GM19455 (cell line): ENCODE data around the gene YY1.
"Not testable (repeated sequence)": the region's sequence is repeated elsewhere in the genome, so short reads cannot be mapped to it uniquely, and the experiment has no call there.

Experiments used
- ATAC-seq: cut with Tn5 transposase; IDR thresholded peaks from one replicate; pipeline ENCODE4 v1.9.1; 2021; ENCODE audit not compliant: unreplicated experiment

The YY1 gene

DNA sequence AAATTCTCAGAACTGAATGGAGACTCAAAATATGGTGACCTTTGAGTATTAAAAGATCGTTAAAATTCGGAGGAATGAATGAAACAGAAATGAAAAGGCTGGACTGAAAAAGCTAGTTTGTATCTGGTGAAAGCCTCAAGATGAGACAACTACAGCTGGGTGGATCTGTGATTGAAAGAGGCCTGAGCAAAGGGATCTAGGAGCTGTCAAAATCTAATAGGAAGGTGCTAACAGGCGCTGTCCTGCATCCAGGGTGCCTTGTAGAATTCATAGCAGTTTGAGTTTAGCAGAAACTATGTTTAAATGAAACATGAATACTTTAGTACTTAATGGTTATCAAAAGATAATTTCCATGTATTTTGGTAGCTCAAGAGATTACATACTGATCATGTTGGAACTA lies 2.3 kb downstream of the YY1 start:
- no peak for ATAC-seq

DNA sequence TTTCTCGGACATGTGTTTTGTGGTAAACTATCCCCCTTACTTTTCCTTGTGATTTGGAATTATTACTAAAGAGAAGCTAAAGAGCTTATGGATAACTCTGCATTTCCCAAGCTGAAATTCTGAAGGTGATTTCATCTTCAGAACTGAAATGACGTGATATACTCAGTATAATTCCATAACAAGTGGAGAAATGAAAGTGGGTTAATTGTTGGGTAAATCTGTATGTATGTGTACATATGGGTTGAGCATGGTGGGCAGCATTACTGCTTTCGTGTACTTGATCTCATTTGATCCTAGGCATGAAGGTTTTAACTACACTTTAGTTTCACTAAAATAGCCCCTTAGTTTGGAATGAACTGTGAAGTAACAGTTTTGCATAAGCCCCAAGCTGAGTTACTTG lies 4.1 kb downstream of the YY1 start:
- ATAC-seq, result no peak

DNA sequence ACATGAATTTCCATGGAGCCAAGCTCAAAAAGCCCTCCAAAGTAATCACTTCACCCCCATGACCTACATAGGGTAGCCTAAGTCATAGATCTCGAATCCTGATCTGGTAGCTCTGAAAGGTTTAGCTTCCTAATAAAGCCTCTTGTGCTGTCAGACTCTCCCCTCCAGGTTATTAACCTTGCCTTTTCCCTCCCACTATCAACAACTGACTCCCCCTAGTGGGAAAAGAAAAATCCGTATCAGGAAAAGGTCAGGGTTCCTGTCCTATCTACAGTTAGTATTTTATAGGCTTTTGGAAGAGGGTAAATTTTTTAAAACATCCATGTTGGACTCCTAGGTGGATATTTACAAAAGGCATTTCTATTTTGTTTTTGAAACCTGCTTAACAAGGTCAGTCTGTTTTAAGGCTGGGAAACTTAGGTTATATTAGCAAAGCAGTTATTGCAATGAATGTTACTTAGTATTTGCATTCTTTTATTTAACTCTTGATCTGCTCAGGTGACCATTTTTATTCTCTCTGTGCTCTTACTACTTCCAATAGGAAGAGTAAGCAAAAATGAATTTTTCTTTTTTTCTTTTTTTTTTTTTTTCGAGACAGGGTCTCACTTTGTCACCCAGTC lies 8.0 kb downstream of the YY1 start:
- no peak for ATAC-seq

DNA sequence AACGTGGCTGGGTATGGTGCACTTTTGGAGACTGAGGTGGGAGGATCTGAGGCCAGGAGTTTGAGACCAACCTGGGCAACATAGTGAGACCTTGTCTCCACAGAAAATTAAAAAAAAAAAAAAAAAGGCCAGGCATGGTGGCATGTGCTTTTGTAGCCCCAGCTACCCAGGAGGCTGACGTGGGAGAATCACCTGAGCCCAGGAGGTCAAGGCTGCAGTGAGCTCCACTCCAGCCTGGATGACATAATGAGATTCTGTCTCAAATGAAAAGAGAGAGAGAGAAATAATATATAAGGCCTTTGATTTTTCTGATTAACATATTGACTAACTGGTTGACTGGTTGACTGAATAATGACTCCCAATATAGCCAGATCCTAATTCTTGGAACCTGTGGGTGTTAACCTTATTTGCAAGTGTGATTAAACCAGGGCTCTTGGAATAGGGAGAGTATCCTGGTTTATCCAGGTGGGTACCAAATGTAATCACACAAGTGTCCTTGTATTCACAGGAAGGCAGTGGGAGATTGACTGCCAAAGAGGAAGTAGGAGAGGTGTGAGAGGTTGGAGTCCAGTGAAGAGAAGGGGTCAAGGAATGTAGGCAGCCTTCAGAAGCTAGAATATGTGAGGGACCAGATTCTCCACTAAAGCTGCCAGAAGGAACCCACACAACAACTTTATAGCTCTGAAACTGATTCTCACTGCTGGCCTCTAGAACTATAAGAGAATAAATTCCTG lies 12.0 kb downstream of the YY1 start:
- ATAC-seq, result no peak

DNA sequence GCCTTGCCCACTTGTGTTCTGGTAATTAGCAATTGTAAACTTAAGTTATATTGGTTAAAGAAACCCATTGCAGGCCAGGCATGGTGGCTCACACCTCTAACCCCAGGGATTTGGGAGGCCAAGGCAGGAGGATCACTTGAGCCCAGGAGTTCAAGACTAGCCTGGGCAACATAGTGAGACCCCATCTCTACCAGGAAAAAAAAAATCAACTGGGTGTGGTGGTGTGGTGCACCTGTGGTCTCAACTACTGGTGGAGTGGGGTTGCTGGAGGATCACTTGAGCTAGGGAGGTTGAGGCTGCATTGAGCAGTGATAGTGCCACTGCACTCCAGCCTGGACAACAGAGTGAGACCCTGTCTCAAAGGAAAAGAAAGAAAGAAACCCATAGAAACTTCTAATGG lies 13.7 kb downstream of the YY1 start:
- no peak for ATAC-seq

DNA sequence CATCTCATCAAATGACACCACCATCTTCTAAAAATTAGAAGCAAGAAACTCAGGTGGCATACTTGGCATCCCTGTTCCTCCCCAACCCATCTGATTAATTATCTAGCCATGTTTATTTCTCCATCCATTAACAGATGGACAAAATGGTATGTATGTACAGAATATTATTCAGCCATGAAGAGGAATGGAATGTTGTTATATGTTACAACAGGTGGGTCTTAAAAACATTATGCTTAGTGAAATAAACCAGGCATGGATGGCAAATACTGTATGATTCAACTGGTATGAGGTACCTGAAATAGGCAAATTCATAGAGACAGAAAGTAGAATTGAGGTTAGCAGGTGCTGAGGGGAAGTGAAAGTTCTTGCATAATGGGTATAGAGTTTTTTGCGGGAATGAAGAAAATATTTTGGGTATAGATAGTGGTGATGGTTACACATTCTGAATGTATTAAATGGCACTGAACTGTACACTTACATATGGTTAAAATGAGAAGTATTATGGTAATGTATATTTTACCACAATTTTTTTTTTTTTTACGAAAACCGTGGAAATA lies 17.5 kb downstream of the YY1 start:
- ATAC-seq, result peak; percentile 55

DNA sequence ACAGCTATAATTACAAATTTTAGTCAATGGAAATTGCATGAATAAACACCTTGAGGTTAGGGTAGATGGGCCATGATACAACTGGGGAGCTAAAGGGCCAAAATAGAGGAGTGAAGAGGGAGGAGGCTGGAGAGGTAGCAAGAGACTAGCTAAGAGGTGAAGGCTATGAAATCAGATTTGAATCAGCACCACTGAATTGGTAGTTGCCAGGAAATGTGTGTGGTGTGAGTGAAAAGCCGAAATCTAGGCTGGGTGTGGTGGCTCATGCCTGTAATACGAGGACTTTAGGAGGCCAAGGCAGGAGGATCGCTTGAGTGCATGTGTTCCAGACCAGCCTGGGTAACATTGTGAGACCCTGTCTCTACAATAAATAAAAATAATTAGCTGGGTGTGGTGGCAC lies 22.7 kb downstream of the YY1 start:
- no peak for ATAC-seq

DNA sequence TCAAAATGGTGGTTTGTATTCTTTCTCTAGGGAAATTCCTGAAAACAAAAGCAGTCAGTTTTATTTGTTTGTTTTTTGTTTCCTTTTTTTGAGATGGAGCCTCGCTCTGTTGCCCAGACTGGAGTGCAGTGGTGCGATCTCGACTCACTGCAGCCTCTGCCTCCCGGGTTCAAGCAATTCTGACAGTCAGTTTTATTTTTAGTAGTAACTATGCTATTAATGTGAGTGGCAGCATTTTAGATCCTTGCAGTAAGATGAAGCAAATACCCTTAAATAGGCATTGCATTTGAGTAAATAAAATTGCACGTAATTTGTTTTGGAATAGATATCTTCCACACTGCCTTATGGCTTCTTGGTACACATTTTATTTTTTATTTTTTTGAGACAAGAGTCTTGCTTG lies 23.6 kb downstream of the YY1 start:
- no peak for ATAC-seq

DNA sequence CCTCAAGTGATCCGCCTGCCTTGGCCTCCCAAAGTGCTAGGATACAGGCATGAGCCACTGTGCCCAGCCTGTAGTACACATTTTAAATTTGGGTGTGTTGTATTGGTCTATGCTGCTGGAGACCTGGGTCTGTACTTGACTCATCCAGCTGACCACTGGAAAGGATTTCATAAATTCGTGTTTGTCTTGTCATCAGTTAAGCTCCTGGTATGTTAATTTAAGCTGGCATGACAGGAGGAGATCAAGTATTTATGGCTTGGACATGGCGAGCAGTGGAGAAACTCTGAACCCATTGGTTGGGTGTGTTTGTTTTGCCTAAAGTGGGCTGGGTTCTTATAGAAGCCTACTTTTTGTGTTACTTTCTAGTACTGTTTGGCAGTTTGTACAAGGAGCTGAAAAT lies 24.2 kb downstream of the YY1 start:
- no peak for ATAC-seq

DNA sequence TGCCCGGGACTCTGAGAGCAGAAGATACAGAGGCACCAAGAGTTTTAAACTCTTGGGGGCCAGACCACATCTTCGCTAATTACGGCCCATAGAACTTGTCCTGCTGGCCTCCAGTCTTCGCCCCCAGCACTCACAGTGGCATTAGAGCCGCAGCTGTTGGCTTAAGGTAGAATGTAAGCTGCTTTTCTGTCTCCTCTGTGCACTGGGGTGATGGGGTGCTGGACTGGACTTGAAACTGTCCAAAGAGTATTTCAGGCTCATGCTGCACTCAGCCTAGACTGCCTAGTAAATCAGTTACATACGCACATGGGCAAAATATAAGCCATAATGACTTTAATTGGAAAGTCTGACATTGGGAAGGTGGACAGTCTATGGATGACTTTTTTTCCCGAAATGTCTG lies 29.0 kb downstream of the YY1 start:
- ATAC-seq, result no peak

DNA sequence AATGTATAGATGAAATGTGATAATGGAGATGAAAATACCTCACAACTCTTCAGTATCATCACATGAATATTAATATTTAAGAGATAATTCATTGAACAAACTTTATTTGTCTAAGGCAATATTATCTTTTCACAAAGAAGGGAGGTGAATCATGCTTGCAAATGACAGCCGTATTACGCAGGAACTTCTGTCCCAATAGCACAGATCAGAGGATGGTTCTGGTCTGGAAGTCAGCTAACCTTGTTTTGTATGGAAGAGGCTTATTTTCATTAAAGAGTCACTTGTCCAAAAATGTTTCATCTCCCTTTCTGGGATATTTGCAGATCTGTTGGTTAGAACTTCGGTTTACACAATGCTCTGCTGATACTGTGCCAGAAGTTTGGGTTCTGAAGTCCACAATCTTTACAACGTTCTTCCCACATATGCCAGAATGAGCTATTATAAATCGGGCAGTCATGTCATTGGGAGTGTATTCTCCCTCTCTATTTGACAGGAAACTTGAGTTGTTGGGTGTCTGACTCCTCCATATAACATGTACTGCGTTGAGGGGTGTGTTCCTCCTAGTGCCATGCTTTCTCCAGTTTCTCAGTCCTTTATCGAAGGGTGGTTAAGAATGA lies 29.8 kb downstream of the YY1 start:
- ATAC-seq, result no peak

DNA sequence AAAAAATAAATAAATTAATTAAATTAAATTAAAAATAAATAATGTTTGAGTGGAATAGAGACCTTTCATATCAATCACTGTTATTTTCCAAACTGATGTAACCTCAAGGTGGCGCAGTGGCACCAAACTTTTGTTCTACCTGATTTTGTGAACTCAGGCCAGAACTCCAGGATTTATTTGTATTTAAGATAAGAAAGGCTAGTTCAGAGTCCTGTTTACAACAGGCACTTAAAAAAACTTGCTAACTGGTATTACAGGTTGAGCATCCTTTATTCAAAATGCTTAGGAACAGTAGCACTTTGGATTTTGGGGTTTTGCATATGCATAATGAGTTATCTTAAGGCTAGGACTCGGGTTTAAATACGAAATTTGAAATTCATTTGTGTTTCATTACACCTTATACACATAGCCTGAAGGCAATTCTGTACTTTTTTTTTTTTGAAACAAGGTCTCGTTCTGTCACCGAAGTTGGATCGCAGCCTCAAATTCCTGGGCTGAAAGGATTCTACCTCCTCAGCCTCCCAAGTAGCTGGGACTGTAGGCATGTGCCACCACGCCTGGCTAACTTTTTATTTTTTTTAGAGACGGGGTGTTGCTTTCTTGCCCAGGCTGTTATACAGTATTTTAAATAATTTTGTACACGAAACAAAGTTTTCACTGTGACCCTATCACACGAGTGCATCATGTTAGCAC lies 32.4 kb downstream of the YY1 start:
- no peak for ATAC-seq

DNA sequence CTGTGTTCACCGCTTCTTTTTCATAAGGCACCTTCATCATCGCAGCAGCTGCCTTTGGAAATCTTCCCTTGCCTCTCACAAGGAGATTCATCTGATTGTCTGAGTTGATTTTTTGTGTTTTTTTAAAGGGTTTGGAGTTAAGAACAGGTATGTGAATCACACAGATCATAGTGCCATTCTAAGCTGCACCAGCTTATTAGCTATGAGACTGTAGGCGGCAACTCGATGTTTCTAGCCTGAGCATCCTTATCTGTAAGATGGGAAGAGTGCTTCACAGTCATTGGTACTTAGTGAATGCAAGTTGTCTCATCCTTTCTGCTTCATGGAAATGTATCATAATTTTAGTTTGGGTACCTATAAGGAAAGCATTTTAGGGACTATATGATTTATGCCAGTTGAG lies 35.3 kb downstream of the YY1 start:
- ATAC-seq, result no peak

DNA sequence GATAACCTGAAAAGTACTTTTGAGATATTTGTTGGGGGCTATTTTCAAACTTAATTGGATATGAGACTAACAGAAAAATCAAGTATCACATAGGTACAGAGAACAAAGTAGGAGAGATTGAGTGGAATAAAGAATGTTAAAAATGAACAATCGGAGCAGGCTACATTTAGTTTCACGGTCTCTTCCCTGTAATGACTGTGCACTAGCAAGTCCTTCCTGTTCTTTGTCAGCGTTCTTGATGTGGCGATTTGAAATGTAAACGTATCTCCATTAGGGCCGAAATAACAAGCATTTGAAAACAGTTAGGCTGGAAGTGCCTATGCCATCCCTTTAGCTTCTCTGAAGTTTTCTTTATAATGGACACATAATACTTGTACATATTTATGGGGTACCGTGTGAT lies 36.3 kb downstream of the YY1 start:
- no peak for ATAC-seq

DNA sequence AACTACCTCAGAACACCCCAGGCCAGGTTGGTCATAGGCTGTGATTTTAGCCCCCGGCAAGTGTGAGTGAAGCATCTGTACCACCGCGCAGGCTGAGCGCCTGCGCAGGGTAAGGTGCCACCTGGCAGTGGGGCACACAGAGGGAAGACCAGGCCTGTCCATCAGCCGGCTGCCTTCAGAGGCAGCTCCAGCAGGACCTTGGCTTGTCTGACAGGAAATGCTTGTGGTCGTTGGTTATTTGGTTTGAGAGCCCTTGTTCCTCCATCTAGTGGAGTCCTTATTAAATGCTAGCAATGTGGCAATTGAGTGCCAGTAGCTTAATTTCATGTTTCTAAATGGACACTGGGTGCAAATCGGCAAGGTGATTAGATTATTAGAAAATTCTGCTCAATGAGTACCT lies 39.8 kb downstream of the YY1 start:
- ATAC-seq, result no peak

DNA sequence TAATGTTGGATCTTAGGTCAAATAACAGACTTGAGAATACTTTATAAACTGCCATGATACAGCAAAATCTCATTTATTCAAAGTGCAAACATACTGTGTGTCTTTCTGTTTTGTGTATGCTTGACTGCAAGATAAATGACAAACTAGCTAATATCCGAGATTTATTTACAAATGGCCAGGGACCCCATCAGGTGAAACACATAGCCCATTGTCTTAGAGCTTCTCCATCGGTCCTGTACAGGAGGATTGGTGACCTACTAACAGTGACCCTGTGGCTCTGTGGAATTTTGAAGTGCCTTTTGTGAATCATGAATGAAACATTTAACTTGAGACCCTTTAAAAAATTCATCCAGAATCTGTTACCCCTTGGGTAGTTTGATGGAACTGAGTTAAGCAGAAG lies 40.2 kb downstream of the YY1 start:
- ATAC-seq, result no peak

DNA sequence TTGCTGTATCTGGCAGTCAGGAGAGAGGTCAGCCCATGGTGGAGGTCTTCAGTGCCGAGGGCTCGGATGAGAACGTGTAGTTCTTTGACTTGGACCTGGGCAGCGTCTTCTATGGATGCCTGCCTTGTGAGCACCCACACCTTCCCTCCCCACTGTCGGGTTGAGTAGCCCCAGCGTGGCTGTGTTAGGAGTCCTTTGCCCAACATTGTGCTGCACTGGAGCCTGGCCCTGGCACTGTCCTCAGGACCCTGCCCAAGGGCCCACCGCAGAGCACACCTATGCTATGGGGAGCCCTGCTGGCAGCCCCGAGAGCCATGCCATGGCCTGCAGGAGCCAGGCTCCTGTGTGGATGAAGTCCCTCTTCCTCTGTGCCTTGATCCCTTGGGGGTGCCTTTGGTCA lies 40.6 kb downstream of the YY1 start:
- no peak for ATAC-seq

DNA sequence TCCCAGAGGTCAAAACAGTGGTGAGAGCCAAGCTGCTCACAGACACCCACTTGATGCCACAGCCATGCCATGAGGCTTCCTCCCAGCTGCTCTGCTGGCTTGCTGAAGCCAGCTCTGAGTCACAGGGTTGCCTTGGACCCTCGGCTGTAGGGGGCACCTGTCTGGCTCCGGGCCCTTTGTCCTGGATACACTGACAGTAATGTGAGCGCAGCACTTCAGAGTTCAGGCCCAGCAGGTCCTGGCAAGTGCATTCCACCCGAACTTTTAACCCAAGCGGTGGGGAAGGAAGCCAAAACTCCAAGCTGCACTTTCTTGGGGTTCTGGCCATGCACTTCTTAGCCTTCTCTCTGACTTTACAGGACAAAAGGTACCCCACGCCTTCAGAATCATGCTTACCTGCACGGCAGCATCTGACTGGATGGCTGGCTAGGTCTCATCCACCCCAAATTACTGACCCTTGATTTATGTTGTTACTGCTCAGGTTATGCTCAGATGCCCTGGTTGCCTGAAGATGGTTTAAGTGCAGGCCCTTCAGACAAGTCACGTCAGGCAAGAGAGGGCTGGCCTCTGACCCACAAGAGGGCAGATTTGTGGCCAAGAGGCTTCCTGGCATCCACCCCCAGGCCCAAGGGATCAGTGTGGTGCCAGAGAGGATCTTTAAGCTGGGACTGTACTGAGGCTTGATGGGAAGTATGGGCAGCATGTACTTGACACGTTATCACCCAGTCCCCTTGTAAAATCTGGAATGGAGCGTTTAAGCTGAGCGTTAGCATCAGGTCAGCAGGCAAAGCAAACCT lies 42.5 kb downstream of the YY1 start:
- ATAC-seq, result no peak

DNA sequence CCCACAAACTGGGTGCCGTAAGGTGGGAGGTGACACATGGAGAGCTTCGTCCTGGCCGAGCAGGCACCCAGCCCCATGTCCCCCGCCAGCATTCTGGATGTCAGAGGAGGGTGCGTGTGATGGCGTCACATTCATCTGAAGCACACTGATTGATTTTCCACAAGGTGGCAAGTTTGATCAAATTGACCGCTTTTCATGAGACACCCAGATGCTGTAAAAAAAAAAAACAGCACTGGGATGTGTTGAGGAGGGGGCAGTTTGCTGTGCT lies 43.1 kb downstream of the YY1 start:
- ATAC-seq, result no peak

DNA sequence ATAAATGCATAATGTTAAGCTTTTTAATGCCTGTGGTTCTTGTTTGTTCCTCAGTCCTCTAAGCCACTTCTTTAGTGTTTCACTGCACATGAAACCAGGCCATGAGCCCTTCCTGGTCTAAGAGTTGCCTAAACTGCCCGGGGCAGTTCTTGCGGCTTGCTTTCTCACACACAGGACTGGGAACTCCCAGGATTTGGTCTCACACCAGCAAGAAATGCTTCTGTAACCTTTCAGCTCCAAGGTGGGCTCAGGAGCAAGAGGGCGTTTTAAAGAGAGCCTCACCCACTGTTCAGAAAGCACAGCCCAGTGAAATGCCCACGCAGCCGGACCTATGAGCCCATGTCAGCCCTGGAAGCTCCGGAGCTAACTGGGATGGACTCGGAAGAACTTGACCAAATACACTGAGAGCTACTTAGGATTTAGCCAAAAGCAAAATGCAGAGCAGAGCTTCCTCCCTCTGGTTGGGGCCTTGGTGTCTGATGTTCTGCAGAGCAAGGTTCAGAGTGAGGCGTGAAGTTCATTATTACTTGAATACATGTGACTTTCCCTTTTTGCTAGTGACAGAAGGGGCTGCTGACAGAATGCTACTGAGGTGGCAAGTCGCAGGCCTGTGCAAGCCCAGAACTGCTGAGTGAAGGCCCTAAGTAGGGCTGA lies 43.9 kb downstream of the YY1 start:
- no peak for ATAC-seq

DNA sequence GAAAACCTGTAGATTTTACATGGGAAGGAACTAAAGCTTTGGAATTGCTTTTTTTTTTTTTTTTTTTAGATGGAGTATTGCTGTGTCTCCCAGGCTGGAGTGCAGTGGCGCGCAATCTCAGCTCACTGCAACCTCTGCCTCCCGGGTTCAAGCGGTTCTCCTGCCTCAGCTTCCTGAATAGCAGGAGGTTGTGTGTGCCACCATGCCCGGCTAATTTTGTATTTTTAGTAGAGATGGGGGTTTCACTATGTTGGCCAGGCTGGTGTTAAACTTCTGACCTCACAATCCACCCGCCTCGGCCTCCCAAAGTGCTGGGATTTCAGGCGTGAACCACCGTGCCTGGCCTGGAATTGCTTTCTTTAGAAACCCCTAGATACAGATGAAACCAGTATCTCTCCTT lies 44.5 kb downstream of the YY1 start:
- not testable (repeated sequence) for ATAC-seq
